HepG2 (cell line): ENCODE results near the gene OR10H2. TPM values are rescaled to one million over a fixed set of nuclear protein-coding genes. Genes with fewer than 3 reads are reported as not detected.

Experiments
- BRF2 ChIP-seq: sonication (generic); formaldehyde crosslinking; IDR thresholded peaks from 2 replicates; pipeline ENCODE4 v1.8.1; 2022; ENCODE audit warnings: mild to moderate bottlenecking, missing genetic modification reagents
- CSRNP2 ChIP-seq: sonication (generic); formaldehyde crosslinking; conservative IDR thresholded peaks from 2 replicates; pipeline ENCODE4 v1.8.0; 2022; ENCODE audit warnings: low read depth, missing genetic modification reagents
- DDIT3 ChIP-seq: sonication (generic); formaldehyde crosslinking; IDR thresholded peaks from 2 replicates; pipeline ENCODE4 v1.4.0; 2020; ENCODE audit warnings: mild to moderate bottlenecking, missing genetic modification reagents
- IRF2 ChIP-seq: IDR thresholded peaks from 2 replicates; pipeline ENCODE4 v1.6.1; 2018; ENCODE audit warnings: missing genetic modification reagents, missing compliant biosample characterization
- KLF6 ChIP-seq: IDR thresholded peaks from 2 replicates; pipeline ENCODE4 v1.8.0; 2016; ENCODE audit warnings: missing biosample characterization, missing genetic modification reagents
- MIER2 ChIP-seq: IDR thresholded peaks from 2 replicates; pipeline ENCODE4 v1.6.1; 2016; ENCODE audit warnings: missing biosample characterization, missing genetic modification reagents
- MNT ChIP-seq: fragments of 450-650 bp; IDR thresholded peaks from 2 replicates; pipeline ENCODE4 v1.6.1; 2016
- NCOA1 ChIP-seq: sonication (generic); formaldehyde crosslinking; IDR thresholded peaks from 2 replicates; pipeline ENCODE4 v1.9.0; 2021; ENCODE audit warnings: missing genetic modification reagents
- NCOR1 ChIP-seq: fragments of 200-600 bp; sonication (generic); IDR thresholded peaks from 2 replicates; pipeline ENCODE4 v1.7.0; 2017; ENCODE audit warnings: antibody characterized with exemption, low read length, borderline replicate concordance
- NR0B2 ChIP-seq: sonication (generic); formaldehyde crosslinking; IDR thresholded peaks from 2 replicates; pipeline ENCODE4 v1.4.0; 2020; ENCODE audit warnings: mild to moderate bottlenecking, missing genetic modification reagents
- PCBP2 ChIP-seq: fragments of 200-400 bp; formaldehyde crosslinking; optimal IDR thresholded peaks from 2 replicates; pipeline ENCODE3; 2018; ENCODE audit warnings: low read length, low read depth; ENCODE audit not compliant: poor library complexity, severe bottlenecking
- PRMT3 ChIP-seq: sonication (generic); formaldehyde crosslinking; IDR thresholded peaks from 2 replicates; pipeline ENCODE4 v1.8.1; 2022; ENCODE audit warnings: low read depth, mild to moderate bottlenecking, moderate library complexity, missing genetic modification reagents, borderline replicate concordance
- STAG1 ChIP-seq: sonication (generic); formaldehyde crosslinking; IDR thresholded peaks from 2 replicates; pipeline ENCODE4 v1.4.0; 2020; ENCODE audit warnings: missing genetic modification reagents
- TMF1 ChIP-seq: sonication (generic); formaldehyde crosslinking; IDR thresholded peaks from 2 replicates; pipeline ENCODE4 v1.8.1; 2022; ENCODE audit warnings: low read depth, missing genetic modification reagents
- U2AF2 ChIP-seq: fragments of 200-400 bp; formaldehyde crosslinking; IDR thresholded peaks from 2 replicates; pipeline ENCODE4 v1.6.1; 2017; ENCODE audit warnings: low read depth, mild to moderate bottlenecking, low read length
- ZNF20 ChIP-seq: sonication (generic); formaldehyde crosslinking; IDR thresholded peaks from 2 replicates; pipeline ENCODE4 v1.4.0; 2020; ENCODE audit warnings: mild to moderate bottlenecking, moderate library complexity, missing genetic modification reagents
- ZNF326 ChIP-seq: sonication (generic); formaldehyde crosslinking; IDR thresholded peaks from 2 replicates; pipeline ENCODE4 v1.4.0; 2020; ENCODE audit warnings: missing genetic modification reagents, borderline replicate concordance
- ZNF414 ChIP-seq: sonication (generic); formaldehyde crosslinking; IDR thresholded peaks from 2 replicates; pipeline ENCODE4 v1.5.0; 2020; ENCODE audit warnings: missing genetic modification reagents
- ZNF619 ChIP-seq: sonication (generic); formaldehyde crosslinking; IDR thresholded peaks from 2 replicates; pipeline ENCODE4 v1.4.0; 2020; ENCODE audit warnings: mild to moderate bottlenecking, missing genetic modification reagents
- ZNF720 ChIP-seq: sonication (generic); formaldehyde crosslinking; IDR thresholded peaks from 2 replicates; pipeline ENCODE4 v1.4.0; 2020; ENCODE audit warnings: missing genetic modification reagents
- ZNF800 ChIP-seq: sonication (generic); formaldehyde crosslinking; IDR thresholded peaks from 2 replicates; pipeline ENCODE4 v1.4.0; 2020; ENCODE audit warnings: missing genetic modification reagents
- ZNF841 ChIP-seq: sonication (generic); formaldehyde crosslinking; IDR thresholded peaks from 2 replicates; pipeline ENCODE4 v1.8.1; 2023; ENCODE audit warnings: missing genetic modification reagents, borderline replicate concordance
- polyA plus RNA-seq, 8 experiments: library from polyadenylated mRNA; depleted of rRNA in 3 of 8; stranded (reverse) in 7 of 8; unstranded in 1 of 8; fragments of >200 nt; fragmentation: Illumina TruSeq in 4 of 8; extraction: Trizol in 4 of 8; gene quantifications; 2 replicates each; pipeline versions ENCODE4 v1.2.1 to v1.2.3, GENCODE V29; 2011 to 2016; ENCODE audit warnings: low read depth in 4 of 8, missing spikeins in 1 of 8, mixed read lengths in 1 of 8; ENCODE audit not compliant: insufficient read depth in 1 of 8
- total RNA-seq, 5 experiments: library from RNA; depleted of rRNA; stranded (reverse); fragments of >200 nt; fragmentation: Illumina TruSeq; extraction: Trizol; gene quantifications; 2 replicates each; pipeline ENCODE4 v1.2.3, GENCODE V29; 2016; ENCODE audit warnings: low read depth in 1 of 5

The OR10H2 gene
- total and polyA plus RNA-seq, 2 of the 13 experiments (the other 11 are each of a cell fraction or from before 2014, with no cell fraction given) = not detected

GRCh38 chr19:15680478-15681322 lies 47.1 kb upstream of the OR10H2 start (continued):
- TF ChIP-seq IRF2 (CRISPR knock-in tag) (no peak; the same call in 1 of the 2 replicates), ZNF619 (no peak), BRF2 (CRISPR knock-in tag) (no peak), U2AF2 (no peak), CSRNP2 (CRISPR knock-in tag) (no peak), PRMT3 (no peak), ZNF800 (CRISPR knock-in tag) (no peak), ZNF326 (CRISPR knock-in tag) (no peak), MNT (no peak), ZNF414 (CRISPR knock-in tag) (no peak), ZNF841 (CRISPR knock-in tag) (no peak), NCOR1 (peak; percentile 98), NCOA1 (no peak), DDIT3 (no peak), STAG1 (CRISPR knock-in tag) (no peak), ZNF720 (CRISPR knock-in tag) (no peak), KLF6 (CRISPR knock-in tag) (0 out of 2 replicates have a peak, but pooled peaks have one; percentile 37), NR0B2 (CRISPR knock-in tag) (no peak), ZNF20 (CRISPR knock-in tag) (no peak), MIER2 (CRISPR knock-in tag) (peak; percentile 82), PCBP2 (no peak), TMF1 (no peak)
